MV-4-11 (cell line): ENCODE results near the gene NPRL2.

Experiments used
- DNase-seq: peaks from one replicate; lab custom pipeline; 2025; lab: John Stamatoyannopoulos, UW

The NPRL2 gene

GRCh38 chr3:50347187-50347813 lies 3.3 kb downstream of the NPRL2 start:
- DNase-seq = peak; percentile 62

- peak; percentile 73 for DNase-seq
Measured at GRCh38 chr3:50345586-50346234, 4.9 kb downstream of the NPRL2 start, which contains the start of gene ZMYND10. Gene ZMYND10, minus strand, starts transcription at chr3:50345732. Its CDS starts 153 bp downstream, at chr3:50345579.

GRCh38 chr3:50345008-50345407 lies 5.6 kb downstream of the NPRL2 start:
- DNase-seq = no peak

GRCh38 chr3:50342813-50343633 lies 7.6 kb downstream of the NPRL2 start:
- DNase-seq = no peak

- no peak for DNase-seq
Measured at GRCh38 chr3:50341996-50342650, 8.5 kb downstream of the NPRL2 start.

GRCh38 chr3:50341537-50341936 lies 9.0 kb downstream of the NPRL2 start:
- no peak for DNase-seq

- DNase-seq = peak; percentile 96
Measured at GRCh38 chr3:50340448-50341329, 9.9 kb downstream of the NPRL2 start, which contains the start of gene RASSF1. Gene RASSF1, minus strand, starts transcription at chr3:50340836. Its CDS starts 31 bp downstream, at chr3:50340805.

- no peak for DNase-seq
Measured at GRCh38 chr3:50340147-50340447, 10.5 kb downstream of the NPRL2 start.

GRCh38 chr3:50339485-50340146 lies 11.0 kb downstream of the NPRL2 start:
- no peak for DNase-seq

GRCh38 chr3:50338965-50339364 lies 11.6 kb downstream of the NPRL2 start:
- DNase-seq = peak; percentile 47

- peak; percentile 98 for DNase-seq
Measured at GRCh38 chr3:50337175-50337861, 13.3 kb downstream of the NPRL2 start.

- no peak for DNase-seq
Measured at GRCh38 chr3:50336452-50337174, 14.0 kb downstream of the NPRL2 start.

- no peak for DNase-seq
Measured at GRCh38 chr3:50334339-50335075, 16.1 kb downstream of the NPRL2 start.

- DNase-seq = no peak
Measured at GRCh38 chr3:50333744-50334328, 16.7 kb downstream of the NPRL2 start.

GRCh38 chr3:50331364-50331907 lies 19.1 kb downstream of the NPRL2 start:
- no peak for DNase-seq

- no peak for DNase-seq
Measured at GRCh38 chr3:50330330-50330729, 20.2 kb downstream of the NPRL2 start.

- peak; percentile 95 for DNase-seq
Measured at GRCh38 chr3:50327943-50328691, 22.5 kb downstream of the NPRL2 start, which contains the start of gene TUSC2. Gene TUSC2, minus strand, starts transcription at chr3:50328223. Its CDS starts 124 bp downstream, at chr3:50328099.
